Activated CD8-positive, alpha-beta memory T cell treated with anti-CD3 and anti-CD28 coated beads, Interleukin-2, amount 50 U/mL, for 24 hours (primary cell): ENCODE results near the gene PBX4.
"Not testable (repeated sequence)": the region's sequence is repeated elsewhere in the genome, so short reads cannot be mapped to it uniquely, and the experiment has no call there.

Source experiments
- DNase-seq: peaks from one replicate; pipeline ENCODE4 v3.0.0-alpha.2; 2020; ENCODE audit errors: extremely low read depth

PBX4 gene

DNA sequence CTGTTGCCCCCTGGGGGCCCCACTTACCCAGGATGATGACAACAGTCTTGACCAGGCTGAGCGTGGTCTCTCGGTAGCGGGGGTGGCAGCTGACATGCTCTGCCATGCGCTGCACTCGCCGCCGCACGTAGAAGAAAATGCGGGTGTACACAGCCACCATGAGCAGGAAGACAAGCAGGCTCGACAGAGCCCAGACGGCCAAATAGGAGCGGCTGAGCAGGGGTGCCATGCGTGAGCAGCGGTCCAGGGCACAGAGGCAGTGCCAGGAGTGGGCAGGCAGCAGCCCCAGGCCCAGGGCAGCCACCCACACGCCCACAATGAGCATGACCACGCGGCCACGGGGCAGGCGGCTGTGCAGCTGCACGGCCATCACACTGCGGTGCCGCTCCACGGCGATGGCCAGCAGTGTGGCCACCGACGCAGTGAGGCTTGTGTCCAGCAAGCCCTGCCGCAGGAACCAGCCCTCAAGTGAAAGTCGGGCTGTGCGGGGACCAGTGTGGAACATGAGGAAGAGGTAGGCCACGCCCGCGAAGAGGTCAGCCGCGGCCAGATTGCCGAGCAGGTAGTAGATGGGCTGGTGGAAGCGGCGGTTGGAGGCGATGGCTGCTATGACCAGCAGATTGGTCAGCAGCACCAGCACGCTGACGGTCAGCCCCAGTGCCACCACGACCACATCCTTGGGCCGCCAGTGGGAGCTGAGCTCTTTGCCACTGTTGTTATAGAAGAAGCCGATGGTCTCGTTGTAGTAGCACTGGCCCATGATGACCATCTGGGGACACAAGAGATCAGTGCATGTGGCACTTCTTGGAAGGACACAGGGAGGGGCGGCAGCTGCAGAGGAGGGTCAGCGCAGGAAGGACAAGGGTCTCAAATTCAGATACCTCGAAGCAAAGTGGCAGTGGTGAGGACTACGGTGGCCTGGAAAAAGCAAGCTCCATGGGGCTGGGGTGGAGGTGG lies 8.3 kb upstream of the PBX4 start:
- no peak for DNase-seq

DNA sequence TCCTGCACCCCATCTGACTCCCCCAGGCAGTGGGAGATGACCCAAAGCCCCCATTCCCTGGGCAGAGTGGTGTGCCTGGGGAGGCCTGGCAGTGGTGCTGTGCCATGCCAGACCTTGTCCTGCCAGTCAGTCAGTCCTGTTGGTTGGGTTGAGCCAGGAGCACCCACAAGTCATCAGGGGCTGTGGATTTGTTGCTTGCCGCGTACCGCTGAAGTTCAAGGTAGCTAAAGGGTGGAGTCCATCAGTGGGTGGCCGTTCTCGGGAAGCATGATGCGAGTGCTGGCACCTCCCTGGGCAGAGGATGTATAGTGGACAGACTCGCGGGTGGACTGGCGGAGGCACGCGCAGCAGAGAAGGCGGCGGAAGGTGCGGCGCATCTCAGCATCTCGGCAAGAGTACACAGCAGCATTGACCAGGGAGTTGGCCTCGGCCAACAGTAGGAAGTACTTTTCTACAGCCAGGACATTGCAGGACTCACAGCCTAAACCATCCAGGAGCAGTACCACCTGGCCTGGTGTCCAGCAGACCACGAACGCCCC lies 5.6 kb upstream of the PBX4 start:
- DNase-seq = no peak

DNA sequence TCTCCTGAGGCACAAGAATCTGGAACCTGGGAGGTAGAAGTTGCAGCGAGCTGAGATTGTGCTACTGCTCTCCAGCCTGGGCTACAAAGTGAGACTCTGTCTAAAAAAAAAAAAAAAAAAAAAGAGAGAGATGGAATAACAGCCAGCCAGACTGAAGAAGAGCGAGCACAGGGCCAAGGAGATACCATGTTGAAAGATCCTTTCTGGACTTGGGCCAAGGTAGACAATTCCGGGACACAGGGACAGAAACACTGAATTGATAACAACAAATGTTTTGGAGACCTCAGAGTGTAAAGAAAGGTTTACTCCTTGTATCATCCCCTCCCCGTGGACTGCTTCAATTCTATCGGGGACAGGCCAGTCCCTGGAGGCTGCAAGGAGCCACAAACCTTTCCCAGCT lies 4.9 kb upstream of the PBX4 start:
- no peak for DNase-seq

DNA sequence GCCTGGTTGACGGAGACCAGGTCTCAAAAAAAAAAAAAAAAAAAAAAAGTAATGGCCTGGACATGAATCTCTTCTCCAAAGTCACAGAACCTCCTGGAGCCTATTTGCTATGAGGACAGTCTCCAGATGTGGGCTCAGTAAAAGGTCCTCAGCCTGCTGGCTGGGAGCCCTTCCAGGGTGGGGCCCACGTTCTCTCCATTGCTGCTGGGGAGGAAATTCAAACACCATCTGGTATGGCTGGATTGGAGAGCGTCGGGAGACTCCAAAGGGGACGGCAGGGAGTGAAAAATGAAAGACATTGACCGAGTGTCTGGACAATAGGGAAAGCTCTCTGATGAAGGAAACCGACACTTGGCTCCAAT lies 1.3 kb upstream of the PBX4 start:
- DNase-seq = no peak

DNA sequence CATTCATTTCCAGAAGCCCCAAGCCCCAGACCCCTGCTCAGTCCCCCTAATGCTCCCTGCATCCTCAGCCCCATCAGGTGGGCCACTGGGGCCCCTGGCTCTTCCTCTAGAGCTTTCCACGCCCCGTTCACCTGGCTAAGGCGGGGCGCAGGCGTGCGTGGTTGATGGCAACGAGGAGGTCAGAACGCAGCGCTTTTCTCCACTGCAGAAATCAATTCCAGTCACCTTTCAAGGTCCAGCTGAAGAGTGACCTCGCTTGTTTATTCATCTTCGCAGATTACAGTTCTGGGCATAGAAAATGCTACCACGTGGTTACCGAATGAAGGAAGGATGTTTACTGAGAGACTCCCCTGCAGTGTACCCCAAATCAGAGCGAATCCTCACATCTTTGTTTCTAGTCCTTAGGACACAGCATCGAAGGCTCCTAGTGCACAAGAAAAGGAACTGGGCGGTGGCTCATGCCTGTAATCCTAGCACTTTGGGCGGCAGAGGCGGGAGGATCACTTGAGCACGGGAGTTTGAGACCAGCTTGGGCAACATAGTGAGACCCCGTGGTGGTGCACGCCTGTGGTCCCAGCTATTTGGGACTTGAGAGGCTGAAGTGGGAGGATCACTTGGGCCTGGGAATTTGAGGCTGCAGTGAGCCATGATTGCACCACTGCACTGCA lies 828 bp upstream of the PBX4 start:
- DNase-seq = no peak

DNA sequence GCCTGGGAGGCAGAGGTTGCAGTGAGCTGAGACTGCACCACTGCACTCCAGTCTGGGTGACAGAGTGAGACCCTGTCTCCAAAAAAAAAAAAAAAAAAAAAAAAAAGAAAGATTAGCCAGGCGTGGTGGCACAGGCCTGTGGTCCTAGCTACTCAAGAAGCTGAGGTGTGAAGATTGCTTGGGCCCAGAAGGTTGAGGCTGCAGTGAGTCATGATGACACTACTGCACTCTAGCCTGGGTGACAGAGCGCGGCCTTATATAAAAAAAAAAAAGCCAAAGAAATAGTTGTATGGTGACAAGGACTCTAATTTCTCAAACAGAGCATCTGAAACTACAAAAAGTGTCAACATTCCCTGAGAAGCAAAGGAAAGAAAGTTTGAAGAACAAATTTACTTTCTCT lies 3.4 kb downstream of the PBX4 start:
- DNase-seq = no peak

DNA sequence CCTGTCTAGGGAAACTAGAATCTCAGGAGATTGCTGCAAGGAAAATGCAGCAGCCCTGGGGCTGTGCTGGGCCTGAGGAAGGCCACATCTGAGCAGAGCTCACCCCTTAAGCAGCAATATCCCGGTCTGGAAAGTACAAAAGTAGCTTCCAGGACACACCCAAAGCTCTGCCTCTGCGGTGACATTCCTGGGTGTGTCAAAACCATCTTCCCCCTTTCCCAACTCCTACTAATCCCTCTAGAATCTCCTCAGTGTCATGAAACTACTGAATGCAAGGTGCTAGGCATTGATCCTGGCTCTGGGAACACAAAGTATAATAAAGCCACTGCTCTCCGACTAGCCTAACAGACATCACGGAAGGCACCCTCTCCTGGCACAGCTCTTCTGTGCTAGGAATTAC lies 5.0 kb downstream of the PBX4 start:
- DNase-seq = no peak

DNA sequence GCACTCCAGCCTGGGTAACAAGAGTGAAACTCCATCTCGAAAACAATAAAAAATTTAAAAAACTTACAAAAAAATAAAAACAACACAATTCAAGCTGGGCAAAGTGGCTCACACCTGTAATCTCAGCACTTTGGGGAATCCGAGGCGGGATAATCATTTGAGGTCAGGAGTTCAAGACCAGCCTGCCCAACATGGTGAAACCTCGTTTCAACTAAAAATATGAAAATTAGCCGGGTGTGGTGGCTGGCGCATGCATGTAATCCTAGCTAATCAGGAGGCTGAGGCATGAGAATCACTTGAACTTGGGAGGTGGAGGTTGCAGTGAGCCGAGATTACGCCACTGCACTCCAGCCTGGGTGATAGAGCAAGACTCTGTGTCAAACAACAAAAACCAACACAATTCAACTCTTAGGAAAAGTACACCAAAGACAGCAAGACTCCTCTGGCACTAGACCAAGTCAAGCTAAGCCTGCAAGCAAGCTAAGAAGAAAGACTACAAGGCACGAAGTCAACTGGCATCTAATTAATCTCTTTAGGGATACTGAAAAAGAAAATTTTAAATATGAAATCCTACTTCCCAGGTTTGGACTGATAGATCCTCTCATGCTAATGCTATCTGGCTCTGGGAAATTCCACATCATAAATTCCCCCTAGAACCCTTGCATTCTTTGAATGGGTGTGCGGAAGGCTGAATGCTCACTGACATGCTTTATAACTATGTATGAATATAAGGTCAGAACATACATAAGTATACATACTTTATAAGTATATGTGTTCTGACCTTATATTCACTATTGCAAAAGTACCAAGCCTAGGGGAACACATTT lies 7.9 kb downstream of the PBX4 start:
- DNase-seq = no peak

DNA sequence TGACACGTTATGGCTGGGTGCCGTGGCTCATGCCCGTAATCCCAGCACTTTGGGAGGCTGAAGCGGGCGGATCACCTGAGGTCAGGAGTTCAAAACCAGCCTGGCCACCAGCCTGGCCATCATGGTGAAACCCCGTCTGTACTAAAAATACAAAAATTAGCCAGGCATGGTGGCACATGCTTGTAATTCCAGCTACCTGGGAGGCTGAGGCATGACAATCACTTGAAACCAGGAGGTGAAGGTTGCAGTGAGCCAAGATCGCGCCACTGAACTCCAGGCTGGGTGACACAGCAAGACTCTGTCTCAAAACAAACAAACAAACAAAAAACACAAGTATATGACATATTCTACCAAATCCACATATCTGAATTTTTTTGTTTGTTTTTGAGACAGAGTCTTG lies 11.8 kb downstream of the PBX4 start:
- not testable (repeated sequence) for DNase-seq

DNA sequence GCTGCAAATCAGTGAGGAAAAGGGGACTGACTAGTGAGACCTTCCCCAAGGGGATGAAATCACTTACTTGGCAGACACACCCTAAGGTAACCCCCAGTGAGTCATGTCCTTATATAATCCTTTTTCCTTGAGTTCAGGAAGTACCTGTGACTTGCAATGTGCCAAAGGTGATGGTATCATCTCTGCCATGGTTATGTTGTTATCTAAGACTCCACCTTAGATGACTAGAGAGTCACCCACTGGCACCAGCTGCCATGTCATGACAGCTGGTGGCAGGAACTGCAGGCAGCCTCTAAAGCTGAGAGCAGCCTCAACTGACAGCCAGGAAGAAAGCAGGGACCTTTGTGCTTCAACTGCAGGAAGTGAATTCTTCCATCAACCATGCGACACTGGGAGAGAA lies 12.5 kb downstream of the PBX4 start:
- no peak for DNase-seq

DNA sequence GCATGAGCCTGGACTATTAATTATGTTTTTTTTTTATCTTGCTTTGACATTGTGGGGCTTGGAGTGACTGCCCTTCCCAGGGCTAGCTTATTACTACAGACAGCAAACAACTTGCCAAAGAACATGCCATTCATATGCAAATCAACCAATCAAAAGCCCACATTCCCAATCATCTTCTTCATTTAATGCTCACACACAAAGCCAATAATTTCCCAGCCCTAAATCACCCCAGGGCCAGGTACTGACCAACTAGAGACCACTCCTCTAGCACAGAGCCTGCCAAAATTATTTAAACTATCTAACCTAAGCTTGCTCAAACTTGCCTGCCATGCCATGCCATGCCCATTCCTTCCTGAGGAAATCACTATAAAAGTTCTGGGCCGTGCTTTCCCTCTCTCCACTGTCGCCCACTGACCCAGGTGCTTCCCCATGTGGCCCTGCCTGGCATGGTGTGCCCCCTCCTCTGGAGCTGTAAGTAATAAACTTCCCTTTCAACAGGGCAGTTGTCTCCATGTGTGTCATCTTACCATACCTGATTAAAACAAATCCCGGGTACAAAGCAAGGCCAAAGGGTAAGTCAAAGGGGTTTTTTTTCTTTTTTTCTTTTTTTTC lies 15.7 kb downstream of the PBX4 start:
- DNase-seq = no peak

DNA sequence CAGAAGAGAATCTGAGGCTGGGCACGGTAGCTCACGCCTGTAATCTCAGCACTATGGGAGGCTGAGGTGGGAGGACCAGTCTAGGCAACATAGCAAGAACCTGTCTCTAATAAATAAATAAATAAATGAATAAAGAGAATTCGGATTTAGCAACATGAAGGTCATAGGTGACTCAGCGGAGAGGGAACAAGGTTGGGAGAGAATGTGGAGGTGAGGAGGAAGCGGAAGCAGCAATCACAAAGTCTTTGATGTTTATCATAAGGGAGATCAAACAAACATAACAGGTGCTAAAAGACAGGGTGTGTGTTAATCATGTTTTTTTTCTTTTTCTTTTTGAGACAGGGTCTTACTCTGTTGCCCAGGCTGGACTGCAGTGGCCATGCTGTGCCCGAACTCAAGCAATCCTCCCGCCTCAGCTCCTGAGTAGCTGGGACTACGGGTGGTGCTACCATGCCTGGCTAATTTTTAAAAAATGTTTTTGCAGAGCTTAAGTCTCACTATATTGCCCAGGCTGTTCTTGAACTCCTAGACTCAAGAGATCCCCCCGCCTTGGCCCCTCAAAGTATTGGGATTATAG lies 16.3 kb downstream of the PBX4 start:
- no peak for DNase-seq

DNA sequence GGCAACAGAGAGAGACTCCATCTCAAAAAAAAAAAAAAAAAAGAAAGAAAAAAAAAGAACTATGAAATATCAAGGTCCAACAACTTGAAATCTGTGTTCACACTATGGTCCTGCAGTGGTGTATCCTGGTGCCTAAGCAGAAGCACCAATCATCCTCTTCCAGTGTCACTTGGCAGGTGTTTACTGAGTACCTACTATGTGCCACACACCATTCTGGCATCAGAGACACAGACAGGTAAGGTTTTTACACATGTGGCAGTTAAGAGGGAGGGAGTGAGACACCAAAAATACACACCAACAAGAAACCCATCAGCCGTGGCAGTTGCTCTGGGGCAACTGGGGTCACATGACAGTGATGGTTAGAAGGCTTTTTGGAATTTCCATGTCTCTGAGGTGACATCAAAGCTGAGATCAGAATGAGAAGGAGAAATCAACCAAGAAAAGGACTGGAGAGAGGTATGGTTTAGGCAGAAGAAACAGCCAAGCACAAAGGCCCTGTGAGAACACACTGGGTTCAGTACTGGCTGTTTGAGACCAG lies 17.6 kb downstream of the PBX4 start:
- DNase-seq = no peak

DNA sequence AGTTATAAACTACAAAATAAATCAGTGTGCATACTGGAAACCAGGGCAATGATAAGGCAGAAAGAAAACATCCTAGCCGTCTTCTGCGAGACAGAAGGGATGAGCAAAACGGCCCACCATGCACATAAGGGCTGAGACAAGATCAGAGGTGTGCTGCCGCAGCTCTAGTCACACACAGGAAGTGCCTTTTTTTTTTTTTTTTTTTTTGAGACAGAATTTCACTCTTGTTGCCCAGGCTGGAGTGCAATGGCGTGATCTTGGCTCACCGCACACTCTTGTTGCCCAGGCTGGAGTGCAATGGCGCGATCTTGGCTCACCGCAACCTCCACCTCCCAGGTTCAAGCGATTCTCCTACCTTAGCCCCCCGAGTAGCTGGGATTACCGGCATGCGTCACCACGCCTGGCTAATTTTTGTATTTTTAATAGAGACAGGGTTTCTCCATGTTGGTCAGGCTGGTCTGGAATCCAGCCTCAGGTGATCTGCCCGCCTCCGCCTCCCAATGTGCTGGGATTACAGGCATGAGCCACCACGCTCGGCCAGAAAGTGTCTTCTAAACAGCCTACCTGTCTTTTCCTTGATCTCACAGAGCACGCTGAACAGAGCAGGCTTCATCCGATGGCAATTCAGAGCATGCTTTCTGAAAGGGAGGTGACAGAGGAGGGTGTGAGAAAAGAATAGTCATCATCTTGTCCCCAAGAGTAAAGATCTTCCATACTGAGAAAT lies 19.6 kb downstream of the PBX4 start:
- DNase-seq = not testable (repeated sequence)

DNA sequence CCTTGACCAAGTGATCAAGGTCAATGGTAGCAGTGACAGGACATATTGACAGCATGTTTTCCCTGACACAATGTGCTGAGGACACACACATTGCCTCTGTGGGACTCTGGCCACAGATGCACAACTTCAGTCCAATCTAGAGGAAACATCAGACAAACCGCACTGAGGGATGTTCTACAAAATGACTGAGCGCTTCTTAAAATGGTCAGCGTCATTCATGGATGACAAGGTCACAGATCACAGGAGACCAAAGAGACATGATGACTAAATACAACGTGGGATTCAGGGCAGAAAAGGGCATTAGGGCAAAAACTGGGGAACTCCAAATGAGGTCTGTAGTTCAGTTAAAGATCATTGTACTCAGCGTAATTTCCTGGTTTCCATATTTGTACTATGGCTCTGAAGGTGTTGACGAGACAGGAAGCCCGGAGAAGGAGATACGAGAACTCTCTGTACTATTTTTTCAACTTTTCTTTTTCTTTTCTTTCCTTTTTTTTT lies 20.6 kb downstream of the PBX4 start:
- no peak for DNase-seq

DNA sequence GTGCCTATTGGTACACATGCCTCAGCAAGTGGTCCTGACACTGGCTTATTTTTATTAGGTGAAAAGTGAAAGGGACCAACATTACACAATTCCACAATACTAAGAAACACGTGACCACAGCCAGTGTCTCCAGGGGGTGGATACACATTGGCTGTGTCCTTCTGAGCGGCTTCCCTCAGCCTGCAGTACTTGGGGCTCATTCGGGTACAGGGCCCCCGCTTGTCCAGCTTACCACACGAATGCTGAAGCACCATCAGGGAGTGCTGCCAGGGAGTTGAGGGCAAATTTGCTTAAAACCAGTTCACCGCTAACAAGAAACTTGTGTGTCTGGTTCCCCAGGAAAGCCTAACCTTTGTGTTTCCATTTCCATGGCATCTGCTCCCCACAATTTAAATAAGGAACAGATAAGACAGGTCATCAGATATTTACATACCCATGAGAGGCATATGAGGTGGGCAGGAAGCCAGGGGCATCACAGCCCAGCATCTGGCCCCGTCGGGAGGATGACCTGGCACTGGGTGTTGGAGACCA lies 23.3 kb downstream of the PBX4 start:
- DNase-seq = no peak

DNA sequence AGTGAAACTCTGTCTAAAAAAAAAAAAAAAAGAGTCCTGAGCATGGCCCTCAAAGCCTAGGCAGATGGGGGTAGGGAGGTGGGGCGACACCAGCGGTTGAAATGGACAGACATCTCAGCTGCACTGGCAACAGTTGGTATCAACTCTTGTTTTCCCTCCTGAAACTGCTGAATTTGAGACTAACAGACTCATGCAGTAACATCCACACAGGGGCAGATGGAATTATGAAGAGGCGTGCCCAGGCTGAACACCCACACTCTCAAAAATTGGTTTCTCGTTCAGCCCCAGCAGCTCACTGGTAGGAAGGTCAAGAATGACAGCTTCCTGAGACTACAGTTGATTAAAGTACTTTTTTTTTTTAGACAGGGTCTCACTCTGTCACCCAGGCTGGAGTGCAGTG lies 24.1 kb downstream of the PBX4 start:
- no peak for DNase-seq

DNA sequence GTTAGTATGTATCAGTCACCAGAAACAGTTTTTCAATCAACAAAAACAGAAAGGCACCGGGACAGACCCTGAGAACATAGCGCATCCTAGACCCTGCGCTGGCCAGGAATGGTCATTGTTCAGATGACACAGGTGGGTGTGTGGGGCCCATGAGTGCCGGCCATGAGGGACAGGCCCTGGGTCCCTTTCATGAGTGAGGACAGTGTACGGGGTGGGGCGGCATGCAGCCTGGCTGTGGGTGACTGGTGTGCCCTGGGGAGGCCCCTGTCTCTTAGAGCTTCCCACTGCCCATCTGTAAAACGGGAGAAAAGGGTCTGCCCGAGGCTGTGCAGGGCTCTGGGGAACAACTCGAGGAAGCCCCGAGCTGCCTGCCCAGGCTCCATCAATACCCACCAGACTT lies 25.8 kb downstream of the PBX4 start:
- DNase-seq = no peak

DNA sequence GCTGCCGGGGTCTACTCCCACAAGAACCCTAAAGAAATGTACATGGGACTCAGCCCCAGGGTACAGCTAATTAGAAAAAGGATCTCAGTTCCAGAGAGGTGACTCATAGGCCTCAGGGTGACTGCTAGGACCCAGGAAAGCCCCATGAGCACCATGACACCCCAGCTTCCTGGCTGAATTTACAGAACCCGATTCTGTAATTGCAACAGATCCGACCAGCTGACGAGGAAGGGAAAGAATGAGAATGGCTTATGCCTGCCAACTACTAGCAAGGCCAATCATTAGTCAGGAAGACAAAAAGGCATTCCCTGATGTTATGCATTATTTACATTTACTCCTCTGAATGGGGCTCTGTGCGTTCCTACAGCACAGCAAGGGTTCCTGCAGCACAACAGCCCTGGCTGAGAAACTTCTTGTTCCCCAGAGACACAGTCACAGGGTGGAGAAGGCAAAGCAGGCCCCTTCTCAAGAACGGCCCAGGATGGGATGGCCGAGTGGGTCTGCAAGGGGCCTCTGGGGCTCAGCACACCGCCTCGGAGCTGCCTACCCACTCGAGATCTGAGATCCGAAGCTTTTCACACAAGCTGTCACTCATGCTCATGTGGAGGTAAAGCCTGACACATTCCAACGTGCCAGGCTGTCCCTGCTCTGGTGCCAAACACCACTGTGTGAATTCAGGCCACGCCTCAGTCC lies 27.2 kb downstream of the PBX4 start:
- no peak for DNase-seq
